GM19328 (cell line): ENCODE measurements around the gene PIK3CG.

Experiments used
- ATAC-seq: cut with Tn5 transposase; IDR thresholded peaks from one replicate; pipeline ENCODE4 v1.9.1; 2021; ENCODE audit warnings: mild to moderate bottlenecking, moderate library complexity; ENCODE audit not compliant: unreplicated experiment

PIK3CG gene

DNA sequence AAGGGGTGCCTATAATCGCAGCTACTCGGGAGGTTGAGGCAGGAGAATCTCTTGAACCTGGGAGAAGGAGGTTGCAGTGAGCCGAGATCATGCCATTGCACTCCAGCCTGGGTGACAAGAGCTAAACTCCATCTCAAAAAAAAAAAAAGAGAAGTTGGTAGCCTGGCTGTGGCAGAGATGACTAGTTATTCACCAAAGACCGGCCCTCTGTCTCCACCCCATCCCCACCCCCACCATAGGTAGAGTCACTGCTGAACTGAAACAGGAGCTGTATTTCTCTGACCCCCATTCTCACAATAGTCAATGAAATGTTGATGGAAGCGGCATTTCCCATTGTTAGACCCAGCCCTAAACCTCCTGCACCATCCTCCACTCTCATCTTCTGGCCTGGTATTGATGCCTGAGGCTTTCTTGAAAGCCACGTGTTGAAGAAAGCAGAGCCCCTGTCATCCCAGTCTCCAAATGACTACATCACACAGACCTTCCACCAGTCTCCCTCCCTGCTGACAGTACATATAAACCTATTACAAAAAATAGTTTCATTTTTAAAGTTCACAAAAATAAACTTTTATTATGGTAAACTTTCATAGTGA, 9.4 kb upstream of the PIK3CG start:
- ATAC-seq = no peak

DNA sequence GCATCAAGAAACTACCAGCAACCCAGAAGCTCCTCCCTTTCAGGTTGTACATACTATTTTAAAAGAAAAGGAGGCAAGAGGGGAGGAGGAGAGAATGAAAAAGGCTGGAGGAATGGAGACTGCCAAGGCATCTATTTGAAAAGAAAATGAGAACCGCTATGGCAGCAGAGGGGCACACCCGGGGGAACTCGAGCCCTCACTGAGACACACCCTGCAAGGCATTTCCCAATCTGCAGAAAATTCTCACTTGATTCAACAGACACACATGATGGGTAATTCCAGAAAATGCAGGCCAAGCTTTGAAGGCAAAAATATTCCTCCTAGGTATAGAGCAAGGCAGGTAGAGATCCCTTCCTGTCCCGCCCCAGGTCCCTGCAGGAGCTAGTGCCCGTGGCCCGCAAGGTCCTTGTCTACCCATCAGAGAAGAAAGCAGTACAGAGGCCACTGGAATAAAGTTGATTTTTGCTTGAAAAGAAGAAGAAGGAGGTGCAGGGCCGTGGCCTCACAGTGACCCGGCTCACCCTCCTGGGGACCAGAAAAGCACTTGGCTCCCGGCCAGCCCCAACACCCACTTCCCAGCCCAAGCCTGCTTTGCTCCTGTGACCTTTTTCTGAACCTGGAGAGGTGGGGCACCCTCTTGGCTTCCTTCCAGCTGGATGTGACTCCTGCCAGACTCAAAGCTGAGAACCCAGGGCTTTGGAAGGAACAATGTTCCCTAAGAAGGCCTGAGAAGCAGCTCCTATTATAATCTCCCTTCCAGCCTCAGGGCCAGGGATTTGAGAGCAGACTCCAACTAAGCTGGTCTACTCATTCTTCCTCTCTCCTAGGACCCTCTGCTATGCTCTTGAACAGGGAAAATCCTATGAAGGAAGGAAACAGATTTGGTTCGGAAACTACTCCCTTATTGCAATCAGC, 6.2 kb upstream of the PIK3CG start:
- ATAC-seq = no peak

DNA sequence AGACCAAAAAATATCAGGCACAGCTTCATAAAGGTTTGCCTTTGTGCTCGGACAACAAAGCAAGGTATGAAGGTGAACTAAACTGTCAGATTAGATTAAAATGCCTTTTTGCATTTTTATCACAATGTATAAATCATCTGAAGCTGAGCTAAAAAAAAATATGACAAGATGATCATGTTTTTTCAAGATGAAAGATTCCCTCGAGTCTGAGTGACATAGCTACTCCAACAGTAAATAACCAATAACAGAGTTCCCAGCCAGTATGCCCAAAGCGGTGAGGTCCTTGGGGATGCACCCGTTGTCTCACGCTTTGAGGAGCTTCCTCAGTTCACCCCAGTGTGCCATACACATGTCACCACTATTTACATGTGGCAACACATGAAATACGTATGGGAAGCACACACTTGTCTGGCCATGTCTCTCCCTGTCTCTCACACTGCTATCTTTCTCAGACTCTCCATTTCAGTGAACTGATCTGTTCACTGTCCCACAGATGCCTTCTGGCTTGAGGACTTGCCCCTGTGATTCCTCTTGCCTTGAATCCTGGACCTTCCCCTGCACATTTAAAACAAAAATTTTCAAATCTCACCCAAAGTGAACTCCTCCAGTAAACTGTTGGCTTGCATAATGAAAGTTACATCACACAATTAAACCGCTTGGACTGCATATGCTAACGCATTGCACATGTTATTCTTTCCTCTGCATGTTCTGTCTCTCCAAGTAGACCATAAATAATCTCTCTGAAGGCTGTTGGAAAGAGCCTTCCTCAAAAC, 2.6 kb upstream of the PIK3CG start:
- ATAC-seq = no peak

DNA sequence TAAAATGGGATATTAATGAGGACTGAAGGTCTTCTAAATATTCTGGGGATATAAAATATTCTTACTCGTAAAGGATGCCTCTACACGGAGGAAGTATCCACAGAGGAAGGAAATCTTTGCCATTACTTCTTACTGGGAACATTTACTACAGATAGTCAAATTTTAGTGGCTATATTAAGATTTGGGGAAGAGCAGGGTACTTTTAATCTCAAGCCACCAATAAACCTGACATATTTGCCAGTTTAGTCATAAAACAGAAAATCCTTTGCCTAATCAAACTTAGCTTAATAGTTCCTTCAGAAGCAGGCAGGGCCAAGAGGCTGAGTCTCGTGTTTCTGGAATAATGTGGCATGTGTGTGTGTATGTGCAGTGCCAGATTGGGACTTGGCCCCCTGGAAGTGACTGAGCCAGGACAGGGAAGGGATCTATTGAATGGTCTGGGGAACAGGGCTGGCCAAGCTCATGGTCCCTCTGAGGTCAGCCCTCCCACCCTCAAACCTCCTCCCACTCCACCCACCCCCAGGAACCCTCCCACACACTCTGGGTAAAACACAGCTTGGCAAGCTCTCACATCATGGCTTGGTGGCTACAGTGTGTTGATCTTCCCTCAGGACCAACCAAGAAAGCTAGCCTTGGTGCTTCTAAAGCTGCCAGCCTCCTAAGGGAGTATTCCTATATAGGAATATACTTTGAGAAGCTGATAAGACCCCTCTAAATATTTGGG, 1.6 kb upstream of the PIK3CG start:
- no peak for ATAC-seq

DNA sequence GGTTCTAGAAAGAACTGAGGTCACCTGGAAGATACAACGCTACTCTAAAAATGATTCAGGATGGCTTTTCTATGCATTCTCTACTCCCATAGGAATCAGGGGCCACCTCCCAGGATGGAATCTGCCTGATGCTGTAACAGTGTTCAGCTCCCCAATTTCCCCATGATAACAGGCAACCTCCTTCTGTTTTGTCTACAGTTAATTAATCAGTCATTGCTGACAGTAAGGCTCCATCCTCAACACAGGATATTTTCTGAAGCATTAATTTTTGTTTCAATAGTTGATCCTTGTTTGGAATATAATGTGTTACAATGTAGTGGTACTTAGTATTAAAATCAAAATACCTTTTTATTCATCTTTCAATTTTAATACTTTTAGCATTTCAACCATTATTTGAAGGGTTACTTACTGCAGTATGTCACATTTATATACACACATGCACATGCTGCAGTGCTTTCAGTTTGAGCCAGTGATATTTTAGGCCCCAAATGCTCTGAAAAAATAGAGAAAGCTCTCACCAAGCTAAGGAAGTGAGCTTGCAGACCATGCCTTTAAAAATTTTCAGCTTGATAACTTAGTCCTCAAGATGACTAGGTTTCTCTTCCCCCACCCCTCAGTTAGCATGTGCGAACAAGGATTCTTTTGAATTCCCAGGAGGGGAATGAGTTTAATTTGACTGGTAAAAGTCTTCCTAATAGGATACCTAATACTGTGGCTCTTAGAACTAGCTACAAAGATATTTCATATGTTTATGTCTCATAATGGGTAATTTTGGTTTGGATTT, 592 bp upstream of the PIK3CG start:
- peak; percentile 30 for ATAC-seq

DNA sequence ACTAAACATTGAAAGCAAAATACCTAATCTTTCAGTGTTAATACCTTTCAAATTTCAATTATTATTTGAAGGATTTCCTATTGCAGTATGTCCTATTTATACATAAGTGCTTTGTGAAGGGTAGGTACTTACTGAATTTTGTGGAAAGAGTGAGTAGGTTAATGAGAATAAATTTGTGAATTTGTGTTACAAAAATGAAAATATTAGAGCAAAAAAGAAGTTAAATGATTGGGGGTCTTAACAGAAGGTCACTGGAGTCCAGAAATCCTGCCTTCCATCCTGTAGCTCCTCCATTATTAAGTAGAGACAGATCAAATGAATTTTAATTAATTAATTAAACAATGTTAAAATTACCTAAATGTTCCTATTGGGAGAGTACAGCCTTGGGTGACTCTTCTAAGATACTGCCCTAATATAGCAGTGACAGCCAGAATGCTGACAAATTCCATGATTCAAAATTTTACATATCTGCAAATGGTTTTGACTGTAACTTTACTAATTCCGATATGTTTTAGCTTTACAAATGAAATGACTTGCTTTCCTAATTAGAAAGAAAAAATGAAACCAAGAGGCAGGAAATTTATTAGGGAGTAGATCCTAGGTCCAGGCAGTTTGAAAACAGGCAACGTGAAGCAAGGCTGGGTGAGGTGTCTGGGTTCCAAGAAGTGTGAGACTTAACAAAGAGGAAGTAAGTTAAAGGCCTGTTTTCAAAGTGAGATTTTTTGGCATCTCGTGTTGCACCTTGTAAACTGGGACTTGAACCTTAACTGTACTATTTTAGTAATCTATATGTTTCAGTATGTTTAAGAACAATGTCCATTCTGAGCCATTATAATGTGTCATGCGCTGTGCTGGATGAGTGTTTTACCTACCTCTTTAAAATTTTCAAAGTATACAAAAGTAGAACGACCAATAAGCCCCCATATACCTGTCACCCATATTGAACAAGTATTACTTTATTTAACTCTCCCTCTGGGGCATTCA, 1.5 kb downstream of the PIK3CG start:
- no peak for ATAC-seq

DNA sequence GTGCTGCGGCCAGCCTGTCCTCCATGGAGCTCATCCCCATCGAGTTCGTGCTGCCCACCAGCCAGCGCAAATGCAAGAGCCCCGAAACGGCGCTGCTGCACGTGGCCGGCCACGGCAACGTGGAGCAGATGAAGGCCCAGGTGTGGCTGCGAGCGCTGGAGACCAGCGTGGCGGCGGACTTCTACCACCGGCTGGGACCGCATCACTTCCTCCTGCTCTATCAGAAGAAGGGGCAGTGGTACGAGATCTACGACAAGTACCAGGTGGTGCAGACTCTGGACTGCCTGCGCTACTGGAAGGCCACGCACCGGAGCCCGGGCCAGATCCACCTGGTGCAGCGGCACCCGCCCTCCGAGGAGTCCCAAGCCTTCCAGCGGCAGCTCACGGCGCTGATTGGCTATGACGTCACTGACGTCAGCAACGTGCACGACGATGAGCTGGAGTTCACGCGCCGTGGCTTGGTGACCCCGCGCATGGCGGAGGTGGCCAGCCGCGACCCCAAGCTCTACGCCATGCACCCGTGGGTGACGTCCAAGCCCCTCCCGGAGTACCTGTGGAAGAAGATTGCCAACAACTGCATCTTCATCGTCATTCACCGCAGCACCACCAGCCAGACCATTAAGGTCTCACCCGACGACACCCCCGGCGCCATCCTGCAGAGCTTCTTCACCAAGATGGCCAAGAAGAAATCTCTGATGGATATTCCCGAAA, 2.7 kb downstream of the PIK3CG start:
- no peak for ATAC-seq

DNA sequence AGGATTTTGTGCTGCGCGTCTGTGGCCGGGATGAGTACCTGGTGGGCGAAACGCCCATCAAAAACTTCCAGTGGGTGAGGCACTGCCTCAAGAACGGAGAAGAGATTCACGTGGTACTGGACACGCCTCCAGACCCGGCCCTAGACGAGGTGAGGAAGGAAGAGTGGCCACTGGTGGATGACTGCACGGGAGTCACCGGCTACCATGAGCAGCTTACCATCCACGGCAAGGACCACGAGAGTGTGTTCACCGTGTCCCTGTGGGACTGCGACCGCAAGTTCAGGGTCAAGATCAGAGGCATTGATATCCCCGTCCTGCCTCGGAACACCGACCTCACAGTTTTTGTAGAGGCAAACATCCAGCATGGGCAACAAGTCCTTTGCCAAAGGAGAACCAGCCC, 3.3 kb downstream of the PIK3CG start:
- ATAC-seq = no peak

DNA sequence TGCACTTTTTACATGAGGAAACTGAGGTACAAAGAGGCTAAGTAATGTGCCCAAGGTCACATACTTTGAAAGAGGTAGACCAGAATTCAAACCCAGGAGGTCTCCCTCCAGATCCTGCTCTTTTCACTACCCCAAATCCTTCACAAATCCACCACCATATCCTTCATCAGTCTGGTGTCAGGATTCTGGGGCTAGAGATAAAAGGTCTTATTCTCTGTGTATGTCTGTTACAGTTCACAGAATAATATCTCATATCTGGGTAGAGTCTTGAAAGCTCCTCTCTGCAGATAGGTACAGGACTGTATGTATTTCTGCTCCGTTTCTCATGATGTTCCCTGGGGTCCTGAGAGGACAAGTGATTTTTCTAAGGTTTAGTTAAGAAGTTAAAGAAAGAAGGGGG, 4.9 kb downstream of the PIK3CG start:
- ATAC-seq = no peak

DNA sequence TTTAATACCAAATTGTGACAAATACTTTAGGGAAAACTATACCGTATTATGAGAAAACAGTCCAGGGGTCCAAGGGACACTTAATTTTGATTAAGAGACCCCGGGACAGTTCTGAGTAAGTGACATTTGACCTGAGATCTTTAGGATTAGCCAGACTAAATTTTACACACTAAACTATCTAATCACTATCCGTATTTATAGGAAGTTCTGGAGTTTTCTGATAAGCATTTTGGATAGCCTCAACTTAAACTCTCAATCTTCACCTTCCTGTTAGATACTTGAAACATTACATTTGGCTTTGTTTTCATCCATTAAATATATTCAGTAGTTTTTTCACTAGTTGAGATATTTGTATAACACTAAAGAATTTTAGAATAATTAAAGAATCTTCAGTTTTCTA, 5.4 kb downstream of the PIK3CG start:
- ATAC-seq = no peak

DNA sequence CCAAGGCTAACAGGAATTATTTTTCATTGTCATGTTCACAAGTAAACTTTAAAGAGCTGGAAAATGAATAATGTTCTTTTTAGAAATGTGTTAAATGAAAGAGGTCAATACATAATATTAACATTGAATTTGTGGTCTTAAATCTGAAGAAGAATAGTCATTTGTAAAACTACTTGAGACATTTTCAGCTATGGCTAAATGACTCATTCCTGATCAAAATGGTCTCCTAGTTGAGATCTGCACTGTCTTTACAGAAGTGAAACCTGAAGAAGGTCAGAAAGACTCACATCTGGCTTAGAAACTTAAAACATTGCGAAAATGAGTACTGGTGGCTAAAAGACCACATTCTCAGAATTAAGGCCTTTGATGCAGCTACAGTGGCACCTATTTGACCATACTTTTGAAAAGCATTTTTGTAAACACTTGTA, 5.9 kb downstream of the PIK3CG start:
- peak; percentile 92 for ATAC-seq

DNA sequence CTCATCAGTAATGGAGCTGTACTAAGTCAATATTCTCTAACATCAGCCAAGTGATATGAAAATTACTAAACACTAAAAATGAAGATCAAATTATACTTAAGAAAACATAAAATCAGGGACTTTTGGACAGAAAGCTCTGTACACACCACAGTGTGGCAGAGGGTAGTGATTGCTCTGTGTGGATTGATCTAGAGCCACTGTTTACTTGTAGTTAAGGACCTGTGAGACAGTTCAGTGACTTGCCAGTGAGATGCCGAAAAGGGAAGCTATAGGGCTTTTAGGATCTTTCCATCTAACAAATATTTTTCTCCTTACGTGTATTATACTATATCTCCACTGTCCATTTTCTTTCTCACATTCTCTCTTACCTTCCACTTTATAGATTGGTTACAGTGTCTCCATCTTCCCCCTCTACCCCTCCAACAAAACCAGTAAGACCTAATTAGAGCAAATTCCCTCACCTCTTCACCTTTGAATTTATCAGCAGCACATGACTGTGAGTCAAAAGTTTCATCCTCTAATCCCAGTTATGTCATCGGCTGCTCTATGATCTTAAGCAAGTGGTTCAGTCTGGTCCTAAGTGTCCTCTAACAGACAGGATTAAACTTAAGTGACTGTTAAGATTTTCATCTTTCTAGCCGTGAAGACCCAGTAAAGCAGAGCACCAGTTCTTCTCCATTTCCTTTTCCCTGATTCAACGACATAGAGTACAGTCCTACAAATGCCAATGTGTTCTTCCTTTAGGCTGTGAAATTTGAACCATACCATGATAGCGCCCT, 6.9 kb downstream of the PIK3CG start:
- no peak for ATAC-seq

DNA sequence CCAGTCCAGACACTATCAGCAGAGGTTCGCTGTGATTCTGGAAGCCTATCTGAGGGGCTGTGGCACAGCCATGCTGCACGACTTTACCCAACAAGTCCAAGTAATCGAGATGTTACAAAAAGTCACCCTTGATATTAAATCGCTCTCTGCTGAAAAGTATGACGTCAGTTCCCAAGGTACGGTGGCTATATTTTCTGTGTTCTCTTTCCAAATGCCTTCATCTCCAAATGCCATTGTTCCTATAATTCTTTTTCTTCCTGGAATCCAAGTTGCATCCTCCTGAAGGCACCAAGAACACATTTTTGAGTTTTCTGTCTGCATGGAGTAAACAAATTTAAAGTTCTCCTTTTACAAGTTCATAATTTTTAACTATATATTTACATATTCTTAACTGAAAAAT, 7.7 kb downstream of the PIK3CG start:
- no peak for ATAC-seq

DNA sequence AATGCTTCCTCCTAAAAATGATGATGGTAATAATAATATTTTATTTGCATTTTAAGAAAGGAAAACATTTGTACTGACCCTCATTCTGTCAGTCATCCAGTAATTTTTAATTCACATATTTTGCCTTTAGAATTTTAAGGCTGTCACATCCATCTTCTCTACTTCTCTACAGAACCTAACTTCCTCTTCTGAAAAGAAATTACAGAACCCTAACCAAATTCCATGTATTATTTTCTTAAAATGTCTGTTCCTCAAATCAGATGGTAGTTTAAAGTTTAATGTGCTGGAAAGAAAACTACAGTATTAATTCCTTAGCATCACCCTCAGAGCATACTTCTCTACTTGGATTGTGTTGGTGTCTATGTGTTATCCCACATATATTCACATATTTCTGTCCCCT, 9.0 kb downstream of the PIK3CG start:
- no peak for ATAC-seq

DNA sequence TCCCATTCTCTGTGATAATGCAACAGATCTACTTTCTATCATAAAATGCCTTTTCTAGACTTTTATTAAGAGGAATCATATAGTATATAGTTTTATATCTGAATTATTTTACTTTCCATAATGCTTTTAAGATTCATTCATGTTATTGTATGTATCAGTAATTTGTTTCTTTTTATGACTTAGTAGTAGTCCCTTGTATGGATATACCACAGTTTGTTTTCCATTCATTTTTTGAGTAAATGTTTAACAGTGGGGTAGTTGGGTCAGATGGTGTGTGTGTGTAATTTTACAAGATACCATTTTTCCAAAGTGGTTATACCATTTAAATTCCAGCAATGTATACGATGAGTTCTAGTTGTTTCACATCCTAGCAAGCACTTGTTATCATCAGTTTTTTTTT, 10.4 kb downstream of the PIK3CG start:
- no peak for ATAC-seq

DNA sequence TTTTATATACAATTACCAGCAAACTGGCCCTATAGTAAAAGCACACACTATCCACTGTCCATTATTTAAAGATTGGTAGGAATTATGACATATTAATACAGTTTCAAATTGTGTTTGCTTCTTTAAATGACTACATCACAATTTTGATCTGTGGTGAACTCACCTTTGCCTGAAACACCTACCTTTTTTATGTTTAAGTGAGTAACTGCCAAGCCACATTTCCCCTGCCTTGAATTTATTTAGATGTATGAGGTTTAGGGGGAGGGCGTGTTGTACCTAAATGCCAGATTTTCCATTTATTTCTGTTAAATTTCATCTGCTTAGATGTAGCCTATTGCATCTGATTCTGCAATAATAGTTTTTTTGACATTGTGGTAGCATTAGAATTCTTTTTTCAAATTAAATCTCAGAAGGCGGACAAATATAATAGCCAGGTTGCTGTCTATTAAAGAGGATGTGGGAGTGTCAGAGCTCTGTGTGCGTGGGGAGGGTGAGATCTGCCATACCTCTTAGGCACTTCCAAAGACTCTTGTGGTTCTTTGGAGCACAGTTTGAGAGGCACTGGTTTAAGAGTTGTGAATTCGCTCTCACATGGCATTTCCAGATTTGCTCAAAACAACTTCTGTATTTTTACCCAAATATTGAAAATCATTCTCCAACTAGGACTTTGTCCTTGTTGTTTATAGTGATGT, 13.8 kb downstream of the PIK3CG start:
- no peak for ATAC-seq

DNA sequence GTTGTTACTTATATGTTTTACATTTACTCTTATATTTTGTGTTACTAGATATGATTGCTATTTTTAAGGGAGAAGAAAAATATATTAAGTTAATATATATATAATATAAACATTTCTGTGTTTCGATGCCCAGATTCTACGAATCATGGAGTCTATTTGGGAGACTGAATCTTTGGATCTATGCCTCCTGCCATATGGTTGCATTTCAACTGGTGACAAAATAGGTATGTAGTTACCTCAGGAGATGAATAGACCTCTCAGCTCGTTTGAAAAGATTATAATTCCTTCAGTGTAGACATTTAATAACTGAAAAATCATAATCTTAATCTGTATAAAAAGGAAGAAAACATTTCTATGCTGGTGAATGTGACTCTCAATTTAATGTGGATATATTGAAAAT, 16.9 kb downstream of the PIK3CG start:
- no peak for ATAC-seq
